DLD1 (cell line): ENCODE data around the gene IL16.

Source experiments
- in situ Hi-C: cut with HindIII; loops from 2 replicates; pipeline ENCODE4 v1.10.0; 2017; ENCODE audit warnings: low sequenced_read_pairs

The IL16 gene

DNA sequence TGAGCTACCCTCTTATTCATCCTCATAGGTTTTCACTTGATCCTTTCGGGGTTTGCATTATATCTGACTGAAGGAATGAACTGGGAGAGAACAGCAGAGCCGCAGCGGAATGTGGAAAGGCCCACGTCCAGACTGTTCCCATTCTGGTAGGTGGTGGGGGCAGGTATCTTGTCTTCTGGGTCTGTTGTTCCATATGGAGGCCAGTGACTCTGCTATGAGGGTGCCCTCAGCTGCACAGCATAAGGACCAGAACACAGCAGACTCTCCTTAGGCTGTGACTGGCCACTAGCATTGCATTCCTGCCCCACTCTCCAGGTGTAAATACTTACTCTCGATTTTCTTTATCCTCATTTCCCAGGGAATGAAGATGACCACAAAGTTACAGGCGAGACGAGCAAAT, 165.2 kb downstream of the IL16 start:
- in situ Hi-C loops: no loop called here

DNA sequence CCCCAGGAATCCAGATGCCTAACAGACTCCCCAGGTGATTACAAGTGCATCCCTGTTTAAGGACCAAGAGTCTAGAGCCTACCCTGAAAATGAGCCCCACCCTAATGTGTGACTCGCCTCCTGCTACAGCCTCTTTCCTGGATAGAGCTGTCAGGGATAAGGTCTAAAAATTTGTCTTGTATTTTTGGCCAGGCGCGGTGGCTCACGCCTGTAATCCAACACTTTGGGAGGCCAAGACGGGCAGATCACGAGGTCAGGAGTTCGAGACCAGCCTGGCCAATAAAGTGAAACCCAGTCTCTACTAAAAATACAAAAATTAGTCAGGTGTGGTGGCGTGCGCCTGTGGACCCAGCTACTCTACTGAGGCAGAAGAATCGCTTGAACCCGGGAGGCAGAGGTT, 166.1 kb downstream of the IL16 start:
- in situ Hi-C loops: no loop called here

DNA sequence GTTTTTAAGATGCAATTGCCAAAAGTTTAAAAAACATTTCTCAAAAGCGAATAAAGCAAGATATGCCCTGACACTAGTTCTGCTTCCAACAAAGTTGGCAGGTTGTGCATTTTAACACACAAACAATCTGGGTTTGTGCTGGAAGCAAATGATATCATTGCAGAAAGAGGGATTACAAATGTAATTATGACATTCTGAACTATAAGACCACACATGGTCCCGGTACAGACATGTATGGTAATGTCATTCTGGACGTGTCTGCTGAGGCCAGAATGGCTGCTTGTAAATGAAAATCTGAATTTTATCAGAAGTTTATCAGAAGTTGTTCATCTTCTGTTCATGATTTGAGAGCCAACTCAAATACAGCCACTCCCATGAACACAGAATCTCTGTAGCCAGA, 166.6 kb downstream of the IL16 start:
- in situ Hi-C loops: no loop called here
